ENCODE measurements around the gene FGF12. TPM values are rescaled to one million over a fixed set of nuclear protein-coding genes. Genes with fewer than 3 reads are reported as not detected.
"Not testable (repeated sequence)": the region's sequence is repeated elsewhere in the genome, so short reads cannot be mapped to it uniquely, and the experiment has no call there.

FGF12 gene
- total RNA-seq, 2 experiments from 2014 or later = 0.06 to 1.7 TPM

DNA sequence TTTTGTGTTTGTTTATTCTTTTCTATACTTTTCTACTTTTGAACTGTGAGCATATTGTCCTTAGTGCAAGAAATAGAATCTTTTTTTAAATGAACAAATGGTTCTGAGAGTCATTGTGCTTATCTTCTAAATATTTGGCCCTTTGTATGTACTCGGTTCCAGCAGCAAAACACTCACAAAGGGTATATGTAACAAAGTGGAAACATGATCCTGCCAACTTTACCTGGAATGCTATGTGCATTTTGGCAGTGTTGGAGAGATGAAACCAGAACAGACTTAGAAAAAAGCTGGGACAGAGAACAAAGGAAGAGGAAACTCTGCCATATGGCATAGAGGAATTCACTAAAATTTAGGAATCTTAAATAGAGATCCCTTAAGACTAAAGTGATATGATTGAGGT, 150.1 kb downstream of the FGF12 start:
- Histone ChIP-seq H3K9me3 (ENCODE audit: low read length) (no peaks in the 10 kb centered on the region), H3K4me1 (ENCODE audit: insufficient read depth, low read length, poor library complexity, severe bottlenecking) (no peaks in the 10 kb centered on the region), H3K27ac (ENCODE audit: low read depth, low read length, poor library complexity, severe bottlenecking) (no peak overlapping the region), H3K4me2 (ENCODE audit: low read length) (no peak overlapping the region), H3K4me3 (ENCODE audit: low read depth, low read length, poor library complexity, severe bottlenecking) (no peak overlapping the region), H4K20me1 (ENCODE audit: insufficient read depth, low read length) (no peaks in the 10 kb centered on the region), H2AFZ (ENCODE audit: low read length) (no peak overlapping the region), H3K9me2 (ENCODE audit: insufficient read depth, low read length) (no peaks in the 10 kb centered on the region), H3K79me2 (ENCODE audit: insufficient read depth, low read depth, low read length) (no peaks in the 10 kb centered on the region), H3K36me3 (ENCODE audit: insufficient read depth, low read length) (no peaks in the 10 kb centered on the region)
- ChIA-PET POLR2A (no interaction called here), CTCF (ENCODE audit: unreplicated experiment) (no interaction called here)
- DNase-seq (ENCODE audit: low spot score) = no peak
- no TSS peak for BruUV-seq (replicated peaks)
- intact Hi-C loops (cut with micrococcal nuclease; ENCODE audit: unreplicated experiment) = no loop called here
- TF ChIP-seq EZH2phosphoT487 (IDR thresholded peaks at IDR 0.05; ENCODE audit: borderline replicate concordance, low read depth, low read length) = no peak
- TF ChIP-seq, protein P1, sequence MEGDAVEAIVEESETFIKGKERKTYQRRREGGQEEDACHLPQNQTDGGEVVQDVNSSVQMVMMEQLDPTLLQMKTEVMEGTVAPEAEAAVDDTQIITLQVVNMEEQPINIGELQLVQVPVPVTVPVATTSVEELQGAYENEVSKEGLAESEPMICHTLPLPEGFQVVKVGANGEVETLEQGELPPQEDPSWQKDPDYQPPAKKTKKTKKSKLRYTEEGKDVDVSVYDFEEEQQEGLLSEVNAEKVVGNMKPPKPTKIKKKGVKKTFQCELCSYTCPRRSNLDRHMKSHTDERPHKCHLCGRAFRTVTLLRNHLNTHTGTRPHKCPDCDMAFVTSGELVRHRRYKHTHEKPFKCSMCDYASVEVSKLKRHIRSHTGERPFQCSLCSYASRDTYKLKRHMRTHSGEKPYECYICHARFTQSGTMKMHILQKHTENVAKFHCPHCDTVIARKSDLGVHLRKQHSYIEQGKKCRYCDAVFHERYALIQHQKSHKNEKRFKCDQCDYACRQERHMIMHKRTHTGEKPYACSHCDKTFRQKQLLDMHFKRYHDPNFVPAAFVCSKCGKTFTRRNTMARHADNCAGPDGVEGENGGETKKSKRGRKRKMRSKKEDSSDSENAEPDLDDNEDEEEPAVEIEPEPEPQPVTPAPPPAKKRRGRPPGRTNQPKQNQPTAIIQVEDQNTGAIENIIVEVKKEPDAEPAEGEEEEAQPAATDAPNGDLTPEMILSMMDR (conservative IDR thresholded peaks at IDR 0.05; ENCODE audit: low read length) = no peak

DNA sequence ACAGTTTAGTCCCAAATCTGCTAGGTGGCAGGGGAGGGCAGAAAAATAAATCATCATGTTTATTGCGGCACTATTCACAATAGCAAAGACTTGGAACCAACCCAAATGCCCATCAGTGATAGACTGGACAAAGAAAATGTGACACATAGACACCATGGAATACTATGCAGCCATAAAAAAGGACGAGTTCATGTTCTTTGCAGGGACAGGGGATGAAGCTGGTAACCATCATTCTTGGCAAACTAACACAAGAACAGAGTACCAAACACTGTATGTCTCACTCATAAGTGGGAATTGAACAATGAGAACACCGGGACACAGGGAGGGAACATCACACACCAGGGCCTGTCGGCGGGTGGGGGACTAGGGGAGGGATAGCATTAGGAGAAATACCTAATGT, 150.6 kb downstream of the FGF12 start:
- H3K4me1 ChIP-seq (ENCODE audit: insufficient read depth, low read length, poor library complexity, severe bottlenecking); DNase-seq (ENCODE audit: low spot score); H4K20me1 ChIP-seq (ENCODE audit: insufficient read depth, low read length); H3K4me3 ChIP-seq (ENCODE audit: low read depth, low read length, poor library complexity, severe bottlenecking); H3K9me2 ChIP-seq (ENCODE audit: insufficient read depth, low read length); H3K9me3 ChIP-seq (ENCODE audit: low read length); BruUV-seq (replicated peaks); CTCF ChIA-PET (ENCODE audit: unreplicated experiment); H2AFZ ChIP-seq (ENCODE audit: low read length); H3K4me2 ChIP-seq (ENCODE audit: low read length); intact Hi-C loops (cut with micrococcal nuclease; ENCODE audit: unreplicated experiment); H3K36me3 ChIP-seq (ENCODE audit: insufficient read depth, low read length); H3K79me2 ChIP-seq (ENCODE audit: insufficient read depth, low read depth, low read length); H3K27ac ChIP-seq (ENCODE audit: low read depth, low read length, poor library complexity, severe bottlenecking): not testable (repeated sequence)
- POLR2A ChIA-PET = interaction anchor here (0.7 kb wide), 1 partner anchor 26 kb away, joined by 3 read pairs; no protein-coding TSS in a partner anchor

DNA sequence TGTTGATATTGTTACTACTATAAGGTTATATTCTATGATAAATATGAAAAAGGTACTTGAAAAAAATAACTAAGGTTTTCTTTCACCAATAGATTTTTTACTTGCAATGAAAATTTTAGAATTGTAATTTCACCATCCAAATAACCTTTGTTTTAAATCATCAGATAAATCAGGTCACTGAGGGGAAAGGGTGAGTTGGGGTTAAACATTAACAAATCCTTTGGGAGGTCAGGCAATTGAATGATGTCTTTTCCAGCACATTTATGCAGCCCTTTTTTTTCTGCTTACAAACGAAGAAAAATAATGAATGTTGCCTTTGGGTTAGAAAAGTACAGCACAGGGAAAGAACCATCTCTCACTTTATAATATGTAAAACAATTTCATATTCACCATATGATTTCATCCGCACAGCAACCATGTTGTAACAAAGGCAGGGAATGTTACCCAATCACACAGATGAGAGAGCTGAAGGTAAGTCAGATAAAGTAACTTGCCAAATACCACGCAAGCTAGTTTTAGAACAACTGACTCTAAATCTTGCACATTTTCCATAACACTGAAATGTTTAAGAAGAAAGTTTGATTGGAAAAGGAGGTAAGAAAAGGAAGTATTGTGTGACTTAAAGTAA, 151.3 kb downstream of the FGF12 start:
- TF ChIP-seq, protein P1 (conservative IDR thresholded peaks at IDR 0.05; ENCODE audit: low read length) = no peak
- TF ChIP-seq EZH2phosphoT487 (IDR thresholded peaks at IDR 0.05; ENCODE audit: borderline replicate concordance, low read depth, low read length) = no peak
- ChIA-PET POLR2A (interaction anchor here (0.7 kb wide), 1 partner anchor 25 kb away, joined by 3 read pairs; no protein-coding TSS in a partner anchor), CTCF (ENCODE audit: unreplicated experiment) (no interaction called here)
- no peak overlapping the region for H3K27ac ChIP-seq (ENCODE audit: low read depth, low read length, poor library complexity, severe bottlenecking)
- no peaks in the 10 kb centered on the region for H3K4me1 ChIP-seq (ENCODE audit: insufficient read depth, low read length, poor library complexity, severe bottlenecking)
- DNase-seq (ENCODE audit: low spot score) = no peak
- intact Hi-C loops (cut with micrococcal nuclease; ENCODE audit: unreplicated experiment) = no loop called here
- BruUV-seq (replicated peaks) = no TSS peak
- H2AFZ ChIP-seq (ENCODE audit: low read length) = no peak overlapping the region
- H4K20me1 ChIP-seq (ENCODE audit: insufficient read depth, low read length) = no peaks in the 10 kb centered on the region
- H3K79me2 ChIP-seq (ENCODE audit: insufficient read depth, low read depth, low read length) = no peaks in the 10 kb centered on the region
- no peaks in the 10 kb centered on the region for H3K36me3 ChIP-seq (ENCODE audit: insufficient read depth, low read length)
- no peaks in the 10 kb centered on the region for H3K9me3 ChIP-seq (ENCODE audit: low read length)
- H3K9me2 ChIP-seq (ENCODE audit: insufficient read depth, low read length) = no peaks in the 10 kb centered on the region
- H3K4me2 ChIP-seq (ENCODE audit: low read length) = no peak overlapping the region
- no peak overlapping the region for H3K4me3 ChIP-seq (ENCODE audit: low read depth, low read length, poor library complexity, severe bottlenecking)

Measured in OCI-LY7 (cell line).